Stimulated activated CD8-positive, alpha-beta memory T cell treated with anti-CD3 and anti-CD28 coated beads, Interleukin-4, amount 100 ng/mL, for 24 hours (primary cell): ENCODE measurements around the gene ATE1.

Experiments
- DNase-seq: peaks from one replicate; pipeline ENCODE4 v3.0.0-alpha.2; 2020; ENCODE audit warnings: low read depth

The ATE1 gene

DNA sequence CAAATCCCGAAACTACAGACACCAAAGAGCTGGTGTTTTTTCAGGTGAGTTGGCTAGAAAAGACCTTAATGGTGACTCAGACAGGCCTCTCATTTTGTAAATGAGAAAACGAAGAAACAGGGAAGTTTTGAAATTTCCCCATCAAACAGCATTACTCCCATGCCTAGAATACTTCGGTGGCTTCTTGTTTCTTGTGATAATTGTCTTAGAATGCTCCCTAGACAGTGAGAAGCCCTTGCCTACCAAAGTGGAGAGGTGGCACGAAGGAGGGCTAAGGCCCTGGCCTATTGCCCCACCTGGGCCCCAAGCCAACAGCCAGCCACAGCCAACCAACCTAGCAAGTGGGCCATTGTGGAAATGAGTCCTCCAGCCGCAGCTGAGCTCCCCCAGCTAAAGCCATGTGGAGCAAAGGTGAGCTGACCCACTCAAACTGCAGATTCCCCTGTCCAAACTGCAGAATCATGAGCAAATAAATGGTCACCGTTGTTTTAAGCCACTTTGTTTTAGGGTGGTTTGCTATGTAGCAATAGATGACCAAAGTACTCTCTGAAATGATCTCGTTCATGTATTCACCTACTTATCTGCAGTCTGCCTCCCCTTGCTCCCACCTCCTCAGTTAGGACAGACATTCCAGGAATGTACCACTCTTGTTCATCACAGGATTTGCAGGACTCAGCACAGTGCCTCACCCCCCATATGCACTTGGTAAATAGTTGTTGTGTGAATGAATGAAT, 231.9 kb downstream of the ATE1 start:
- no peak for DNase-seq

DNA sequence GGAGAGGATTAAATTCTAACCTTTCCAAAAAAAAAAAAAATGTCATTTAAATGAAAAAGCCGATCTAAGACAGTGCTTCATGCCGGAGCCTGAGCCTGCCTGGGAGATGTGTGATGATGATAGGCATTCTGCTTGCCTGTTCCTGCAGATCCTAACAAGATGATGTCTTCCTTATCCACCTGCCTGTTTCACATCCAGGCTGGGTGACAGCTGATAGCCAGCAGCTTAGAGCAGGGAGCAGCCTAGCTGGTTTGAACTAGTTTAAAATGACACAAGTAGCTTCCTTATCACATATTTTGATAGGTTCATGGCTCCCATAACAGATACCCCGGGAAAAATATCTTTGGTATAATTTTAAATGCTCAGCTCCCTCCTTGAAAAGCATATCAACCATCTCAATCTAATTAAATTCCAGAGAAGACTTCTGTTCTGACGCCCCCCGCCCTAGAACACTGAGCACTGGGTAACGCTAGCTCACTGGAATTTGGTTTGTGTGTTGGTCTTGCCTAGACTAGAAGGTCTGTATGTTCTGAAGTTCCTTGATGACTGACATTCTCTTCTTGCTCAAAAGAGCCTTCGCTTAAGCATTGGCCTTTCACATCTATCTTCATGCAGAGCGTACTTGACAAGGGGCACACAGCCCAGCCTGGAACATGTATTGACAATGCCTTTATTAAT, 232.7 kb downstream of the ATE1 start:
- no peak for DNase-seq

DNA sequence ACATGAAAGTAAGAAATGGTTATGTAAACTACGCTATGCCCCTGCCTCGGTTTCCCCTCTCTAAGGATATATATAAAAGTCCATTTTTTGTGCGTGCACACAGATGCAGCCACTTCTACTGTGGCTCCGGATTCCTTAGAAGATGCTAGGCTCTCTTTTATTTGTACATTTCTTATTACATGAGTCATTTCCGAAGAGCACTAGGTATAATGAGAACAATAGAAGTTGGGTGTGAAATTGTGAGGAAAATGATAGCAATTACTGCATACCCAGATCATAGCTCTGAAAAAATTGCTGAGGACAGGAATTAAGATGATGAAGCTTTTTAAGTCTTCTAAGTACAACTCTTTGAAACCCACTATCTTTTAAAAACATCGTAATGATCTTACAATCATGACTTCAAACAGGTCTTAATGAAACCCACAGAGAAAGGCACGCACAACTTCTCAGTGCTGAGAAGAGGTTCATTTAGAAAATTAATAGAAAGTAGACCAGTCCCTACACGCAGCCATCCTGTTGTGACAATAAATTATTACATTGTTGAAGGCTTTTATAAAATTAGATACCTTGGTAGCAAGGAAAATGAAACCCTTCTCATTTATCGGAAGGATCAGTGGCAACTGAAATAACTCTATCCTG, 233.4 kb downstream of the ATE1 start:
- no peak for DNase-seq

DNA sequence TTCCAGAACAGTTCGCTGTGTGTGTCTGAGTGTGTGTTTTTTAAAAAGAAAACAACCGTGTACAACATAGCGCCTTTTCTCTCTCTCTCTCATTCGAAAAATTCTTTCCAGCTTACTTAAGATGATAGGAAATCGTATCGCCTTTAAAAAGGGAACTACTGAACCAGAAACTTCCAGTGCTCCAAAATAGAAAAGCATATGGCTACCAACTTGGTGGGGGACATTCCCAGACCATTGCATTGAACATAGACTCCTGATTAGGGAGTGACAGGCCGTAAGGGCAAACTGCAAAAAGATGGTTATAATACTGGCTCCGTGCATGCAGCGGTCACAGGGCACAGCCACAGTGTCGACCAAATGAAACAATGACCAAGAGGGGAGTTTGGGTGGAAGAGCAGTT, 235.2 kb downstream of the ATE1 start:
- no peak for DNase-seq

DNA sequence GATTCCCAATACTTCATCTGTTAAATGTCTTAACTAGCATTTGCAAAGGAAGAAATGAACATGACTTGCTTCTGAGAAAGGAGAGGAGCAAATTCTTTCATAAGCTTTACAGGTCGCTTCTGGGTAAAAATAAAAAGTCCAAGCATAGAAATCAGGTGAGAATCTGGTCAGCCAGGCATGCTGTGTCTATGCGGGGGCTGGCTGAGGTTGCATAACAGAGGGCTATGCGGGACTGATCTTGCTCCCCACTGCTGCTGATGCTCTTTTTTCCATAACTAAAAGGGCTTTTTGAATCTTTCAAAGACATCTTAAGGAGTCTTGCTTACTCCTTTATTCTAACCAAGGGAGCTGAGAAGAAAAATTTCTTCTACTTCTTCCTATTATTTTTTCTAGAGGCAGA, 236.9 kb downstream of the ATE1 start:
- no peak for DNase-seq
